Gastrocnemius medialis (tissue), 4 donors: ENCODE data around the gene MOB3C.

Experiments
- POLR2A ChIP-seq, 2 donors: fragments of 450-650 bp; IDR thresholded peaks; one replicate each; pipeline ENCODE4 v1.6.1; 2017; ENCODE audit warnings: antibody characterized with exemption in 2 of 2, mild to moderate bottlenecking in 2 of 2, moderate library complexity in 2 of 2
- TF ChIP-seq, protein P1 (sequence below), 5 experiments: fragments of 450-650 bp in 3 of 5; fragments of 200-600 bp in 2 of 5; sonication (generic) in 2 of 5; IDR thresholded peaks in 4 of 5; conservative IDR thresholded peaks in 1 of 5; 1 replicate in 4 of 5; 2 replicates in 1 of 5; pipeline ENCODE4 v1.5.1; 2016 to 2019; ENCODE audit warnings: antibody characterized with exemption in 5 of 5, mild to moderate bottlenecking in 3 of 5, moderate library complexity in 3 of 5

GRCh38 chr1:46650491-46650890 is 33.9 kb upstream of the MOB3C start:
- TF ChIP-seq POLR2A (IDR thresholded peaks at IDR 0.05) = no peak
- TF ChIP-seq, protein P1, sequence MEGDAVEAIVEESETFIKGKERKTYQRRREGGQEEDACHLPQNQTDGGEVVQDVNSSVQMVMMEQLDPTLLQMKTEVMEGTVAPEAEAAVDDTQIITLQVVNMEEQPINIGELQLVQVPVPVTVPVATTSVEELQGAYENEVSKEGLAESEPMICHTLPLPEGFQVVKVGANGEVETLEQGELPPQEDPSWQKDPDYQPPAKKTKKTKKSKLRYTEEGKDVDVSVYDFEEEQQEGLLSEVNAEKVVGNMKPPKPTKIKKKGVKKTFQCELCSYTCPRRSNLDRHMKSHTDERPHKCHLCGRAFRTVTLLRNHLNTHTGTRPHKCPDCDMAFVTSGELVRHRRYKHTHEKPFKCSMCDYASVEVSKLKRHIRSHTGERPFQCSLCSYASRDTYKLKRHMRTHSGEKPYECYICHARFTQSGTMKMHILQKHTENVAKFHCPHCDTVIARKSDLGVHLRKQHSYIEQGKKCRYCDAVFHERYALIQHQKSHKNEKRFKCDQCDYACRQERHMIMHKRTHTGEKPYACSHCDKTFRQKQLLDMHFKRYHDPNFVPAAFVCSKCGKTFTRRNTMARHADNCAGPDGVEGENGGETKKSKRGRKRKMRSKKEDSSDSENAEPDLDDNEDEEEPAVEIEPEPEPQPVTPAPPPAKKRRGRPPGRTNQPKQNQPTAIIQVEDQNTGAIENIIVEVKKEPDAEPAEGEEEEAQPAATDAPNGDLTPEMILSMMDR (IDR thresholded peaks at IDR 0.05 in 4 of 5, conservative IDR thresholded peaks at IDR 0.05 in 1 of 5) = no peak
